ENCODE measurements around the gene AMZ1.

AMZ1 gene

DNA sequence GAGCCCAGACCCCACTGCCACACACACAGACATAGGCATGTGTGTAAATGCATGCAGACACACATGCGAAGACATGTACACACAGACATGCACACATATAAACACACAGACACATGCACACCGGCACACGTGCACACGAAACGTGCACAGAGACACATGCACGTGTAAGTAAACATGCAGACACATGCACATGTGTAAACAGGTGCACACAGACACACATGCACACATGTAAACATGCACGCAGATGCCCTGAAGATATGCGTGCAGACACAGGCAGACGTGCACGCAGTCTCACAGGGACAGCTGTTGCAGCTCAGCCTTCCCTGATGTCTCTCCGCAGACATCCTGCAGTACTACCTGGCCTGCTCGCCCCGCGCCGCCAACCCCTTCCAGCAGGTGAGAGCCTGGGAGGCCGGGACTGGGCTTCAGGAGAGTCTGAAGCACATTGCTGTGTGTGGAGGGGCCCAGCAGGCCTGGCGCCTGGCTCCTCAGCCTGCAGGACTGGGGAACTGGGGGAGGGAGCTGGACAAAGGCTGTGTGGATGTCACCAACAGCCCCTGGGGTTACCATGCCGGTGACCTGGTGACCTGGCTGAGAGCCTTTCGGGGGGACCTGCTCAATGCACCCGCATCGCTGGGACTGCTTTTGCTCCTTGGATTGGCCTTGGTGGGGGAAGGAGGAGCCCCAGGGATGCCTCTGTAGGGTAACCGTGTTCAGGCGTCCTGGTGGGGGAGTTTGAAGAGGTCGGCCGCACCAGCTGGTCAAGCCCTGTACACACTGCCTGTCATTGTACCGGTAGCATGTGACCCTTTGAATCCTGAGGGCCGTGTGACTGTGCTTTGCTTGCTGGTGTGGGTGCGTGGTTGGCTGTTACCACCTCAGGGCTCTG is 35.9 kb upstream of the AMZ1 start:
- no peak for DNase-seq

DNA sequence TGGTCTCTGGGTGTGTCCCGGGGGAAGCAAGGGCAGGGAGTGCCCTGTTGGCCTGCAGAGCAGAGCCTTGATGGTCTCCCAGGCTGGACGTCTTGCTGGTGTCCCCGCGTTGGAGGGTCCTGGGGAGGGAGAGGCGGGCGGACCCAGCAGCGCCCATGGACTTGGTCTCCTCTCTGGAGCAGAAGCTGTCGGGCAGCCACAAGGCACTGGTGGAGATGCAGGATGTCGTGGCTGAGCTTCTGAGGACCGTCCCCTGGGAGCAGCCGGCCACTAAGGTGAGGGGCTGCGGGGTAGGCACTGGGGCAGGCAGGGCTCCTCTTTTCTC is 35.3 kb upstream of the AMZ1 start:
- no peak for DNase-seq

DNA sequence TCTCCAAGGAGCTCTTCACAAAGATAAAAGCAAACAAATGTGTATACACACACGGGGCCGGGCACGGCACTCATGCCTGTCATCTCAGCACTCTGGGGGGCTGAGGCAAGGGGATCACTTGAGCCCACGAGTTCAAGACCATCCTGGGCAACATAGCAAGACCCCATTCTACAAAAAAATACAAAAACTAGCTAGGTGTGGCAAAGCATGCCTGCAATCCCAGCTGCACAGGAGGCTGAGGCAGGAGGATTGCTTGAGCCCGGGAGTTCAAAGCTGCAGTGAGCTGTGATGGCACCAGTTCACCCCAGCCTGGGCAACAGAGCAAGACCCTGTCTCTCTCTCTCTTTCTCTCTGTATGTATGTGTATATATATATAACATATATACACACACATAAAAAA is 33.9 kb upstream of the AMZ1 start:
- no peak for DNase-seq

DNA sequence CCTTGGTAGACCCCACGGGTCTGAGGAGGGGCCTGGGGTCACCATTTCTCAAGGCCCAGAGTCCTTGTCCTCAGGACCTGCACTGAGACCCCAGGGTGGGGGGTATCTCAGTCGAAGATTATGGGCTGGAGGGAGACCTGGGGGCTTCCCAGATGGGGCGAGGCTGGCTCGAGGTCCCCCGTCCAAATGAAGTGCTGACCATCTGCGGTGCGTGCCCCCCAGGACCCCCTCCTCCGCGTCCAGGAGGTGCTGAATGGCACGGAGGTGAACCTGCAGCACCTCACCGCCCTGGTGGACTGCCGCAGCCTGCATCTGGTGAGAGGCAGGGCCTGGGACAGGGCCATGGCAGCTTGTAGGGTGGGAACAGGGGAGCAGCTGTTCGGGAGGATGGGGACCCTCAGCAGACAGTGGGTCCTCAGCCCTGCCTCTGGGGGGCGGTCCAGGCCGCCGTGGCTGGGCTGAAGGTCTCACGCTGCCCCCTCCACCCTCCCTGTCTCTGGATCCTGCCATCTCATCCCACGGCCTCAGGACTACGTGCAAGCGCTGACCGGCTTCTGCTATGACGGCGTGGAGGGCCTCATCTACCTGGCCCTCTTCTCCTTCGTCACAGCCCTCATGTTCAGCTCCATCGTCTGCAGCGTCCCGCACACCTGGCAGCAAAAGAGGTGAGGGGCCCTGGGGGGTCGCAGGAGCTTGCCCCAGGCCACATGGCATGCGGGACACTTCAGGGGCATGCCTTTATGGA is 32.0 kb upstream of the AMZ1 start:
- no peak for DNase-seq

DNA sequence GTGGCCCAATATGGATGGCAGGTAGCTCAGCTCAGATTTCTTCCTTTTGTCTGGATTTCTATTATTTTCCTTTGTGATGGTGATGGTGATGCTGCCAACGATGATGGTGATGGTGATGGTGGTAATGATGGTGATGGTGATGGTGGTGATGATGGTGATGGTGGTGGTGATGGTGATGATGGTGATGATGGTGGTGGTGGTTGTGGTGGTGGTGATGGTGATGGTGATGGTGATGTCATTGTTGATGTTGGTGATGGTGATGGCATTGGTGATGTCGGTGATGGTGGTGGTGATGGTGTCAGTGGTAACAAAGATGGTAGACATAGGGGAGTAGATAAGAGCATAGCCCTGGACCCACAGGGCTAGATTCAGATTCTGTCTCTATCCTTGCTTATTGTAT is 30.8 kb upstream of the AMZ1 start:
- DNase-seq: no peak

DNA sequence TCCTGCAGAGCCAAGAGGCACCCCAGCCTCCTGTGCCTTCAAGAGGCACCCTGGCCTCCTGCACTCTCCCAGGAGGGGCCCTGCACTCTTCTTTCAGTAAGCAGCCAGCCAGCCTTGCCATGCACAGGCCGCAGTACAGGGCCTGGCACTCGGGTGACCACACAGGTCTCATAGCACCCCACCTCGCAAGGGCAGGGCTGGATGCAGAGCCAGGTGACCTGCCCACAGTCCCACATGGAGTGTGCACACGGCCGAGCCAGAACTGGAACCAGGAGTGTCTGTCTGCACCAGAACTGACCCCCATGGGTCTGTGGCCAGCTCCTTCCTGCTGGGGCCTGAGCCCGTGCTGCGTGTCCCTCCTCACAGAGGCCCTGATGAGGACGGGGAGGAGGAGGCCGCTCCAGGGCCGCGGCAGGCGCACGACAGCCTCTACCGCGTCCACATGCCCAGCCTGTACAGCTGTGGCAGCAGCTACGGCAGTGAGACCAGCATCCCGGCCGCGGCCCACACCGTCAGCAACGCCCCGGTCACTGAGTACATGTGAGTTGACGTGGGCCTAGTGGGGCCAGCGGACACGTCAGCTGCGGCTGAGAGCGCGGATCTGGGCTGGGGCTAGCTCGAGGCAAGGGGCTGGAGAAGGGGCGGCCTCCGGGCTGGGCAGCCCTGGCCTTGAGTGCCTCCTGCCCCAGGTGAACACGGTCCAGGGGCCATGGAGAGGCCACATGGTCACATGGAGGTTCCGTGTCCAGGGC is 29.9 kb upstream of the AMZ1 start:
- DNase-seq: no peak

DNA sequence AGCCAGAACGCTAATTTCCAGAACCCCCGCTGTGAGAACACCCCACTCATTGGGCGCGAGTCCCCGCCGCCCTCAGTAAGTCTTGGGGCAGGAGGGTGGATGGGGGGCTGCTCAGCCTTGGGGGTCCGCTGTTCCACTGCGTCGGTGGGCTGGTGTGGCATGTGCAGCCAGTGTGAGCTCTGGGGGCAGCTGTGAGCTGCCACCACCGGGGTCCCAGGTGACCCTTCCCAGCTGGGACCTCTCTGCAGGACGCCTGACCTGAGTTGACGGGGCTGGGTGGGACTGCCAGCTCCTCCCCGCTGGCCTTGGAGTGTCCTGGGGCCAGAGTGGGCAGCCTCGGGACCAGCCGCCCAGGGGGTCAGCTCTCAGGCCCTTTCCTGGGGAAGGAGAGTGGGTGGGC is 29.1 kb upstream of the AMZ1 start:
- DNase-seq: no peak

DNA sequence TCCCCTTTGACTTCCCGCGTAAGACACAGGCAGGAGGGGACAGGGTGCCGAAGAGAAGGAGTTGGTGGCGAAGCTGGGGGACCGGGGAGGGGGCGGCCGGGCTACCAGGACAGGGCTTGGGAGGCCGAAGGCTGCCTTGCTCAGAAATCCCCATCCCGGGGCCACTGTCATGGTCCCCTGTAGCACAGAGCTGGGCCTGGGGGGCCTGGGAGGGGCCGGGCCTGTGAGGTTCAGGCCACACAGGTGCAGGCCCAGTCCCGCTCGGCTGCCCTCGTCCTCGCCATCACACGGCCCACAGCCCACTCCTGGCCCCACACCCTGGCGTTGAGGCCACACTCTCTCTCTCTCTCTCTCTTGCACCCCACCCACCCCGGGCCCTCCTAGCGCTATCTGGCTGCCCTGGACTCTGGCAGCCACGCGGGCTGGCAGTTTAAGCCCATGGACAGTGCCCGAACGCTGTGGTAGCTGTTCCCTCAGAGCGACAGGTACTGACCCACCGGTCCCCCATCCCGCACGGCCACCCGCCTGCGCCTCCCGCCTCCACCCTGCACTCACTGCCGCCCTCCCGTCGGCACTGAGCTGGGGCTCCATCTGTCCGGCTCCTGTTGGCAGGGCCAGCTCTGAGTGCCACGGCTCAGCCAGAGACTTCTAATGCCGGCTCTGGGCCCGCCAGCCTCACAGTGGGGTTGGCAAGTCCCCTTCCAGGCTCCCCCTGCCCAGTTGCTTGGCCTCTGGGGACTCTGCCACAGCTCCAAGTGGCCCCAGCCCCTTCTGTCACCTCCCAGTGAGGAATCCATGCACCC is 28.2 kb upstream of the AMZ1 start:
- no peak for DNase-seq

DNA sequence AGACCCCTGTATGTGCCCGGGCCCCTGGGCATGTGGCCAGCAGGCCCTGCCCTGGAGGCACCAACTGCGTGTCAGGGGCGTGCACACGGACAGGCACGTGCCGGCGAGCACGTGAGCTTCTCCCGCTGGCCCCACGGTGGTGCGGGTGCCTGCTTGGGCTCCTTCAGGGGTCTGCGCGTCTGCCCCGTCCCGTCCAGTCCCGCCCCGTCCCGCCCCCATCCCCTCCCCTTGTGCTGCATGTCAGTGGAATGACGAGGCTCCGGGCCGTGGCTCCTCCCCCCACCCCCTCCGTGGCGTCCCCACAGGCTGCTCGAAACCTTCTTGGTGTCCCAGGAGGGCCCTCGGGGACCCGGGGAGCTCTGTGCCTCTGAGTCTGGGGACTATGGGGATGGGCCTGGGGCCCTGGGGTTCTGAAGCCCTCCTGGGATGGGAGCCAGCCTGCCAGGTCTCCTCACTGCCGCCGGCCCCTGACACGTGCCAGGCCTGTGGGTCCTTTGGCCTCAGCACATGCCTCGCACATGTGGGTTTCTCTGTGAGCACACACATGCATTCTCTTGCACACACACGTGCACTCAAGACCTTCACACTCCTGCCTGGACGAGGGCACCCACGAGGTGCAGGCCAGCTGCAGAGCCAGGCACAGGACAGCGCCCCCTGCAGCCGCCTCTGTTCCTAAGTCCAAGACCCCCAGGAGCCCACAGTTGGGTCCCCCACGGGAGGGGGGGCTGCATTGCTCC is 27.5 kb upstream of the AMZ1 start:
- no peak for DNase-seq

DNA sequence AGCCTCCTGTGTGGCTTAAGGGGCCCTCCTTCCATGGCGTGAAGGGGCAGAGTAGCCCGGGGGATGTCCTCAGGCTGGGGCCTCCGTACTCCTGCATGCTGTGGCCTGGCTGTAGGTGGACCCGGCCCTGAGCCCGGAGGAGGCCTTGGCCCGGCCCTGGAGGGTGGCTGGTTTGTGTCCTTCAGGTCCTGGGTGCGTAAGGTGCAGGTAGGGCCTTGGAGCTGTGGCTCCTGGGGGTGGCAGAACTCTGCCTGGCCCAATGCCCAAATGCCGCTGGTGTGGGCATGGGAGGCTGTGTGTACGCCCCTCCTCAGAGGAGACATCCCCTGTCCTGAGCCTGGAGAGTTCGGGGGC is 26.9 kb upstream of the AMZ1 start:
- no peak for DNase-seq

DNA sequence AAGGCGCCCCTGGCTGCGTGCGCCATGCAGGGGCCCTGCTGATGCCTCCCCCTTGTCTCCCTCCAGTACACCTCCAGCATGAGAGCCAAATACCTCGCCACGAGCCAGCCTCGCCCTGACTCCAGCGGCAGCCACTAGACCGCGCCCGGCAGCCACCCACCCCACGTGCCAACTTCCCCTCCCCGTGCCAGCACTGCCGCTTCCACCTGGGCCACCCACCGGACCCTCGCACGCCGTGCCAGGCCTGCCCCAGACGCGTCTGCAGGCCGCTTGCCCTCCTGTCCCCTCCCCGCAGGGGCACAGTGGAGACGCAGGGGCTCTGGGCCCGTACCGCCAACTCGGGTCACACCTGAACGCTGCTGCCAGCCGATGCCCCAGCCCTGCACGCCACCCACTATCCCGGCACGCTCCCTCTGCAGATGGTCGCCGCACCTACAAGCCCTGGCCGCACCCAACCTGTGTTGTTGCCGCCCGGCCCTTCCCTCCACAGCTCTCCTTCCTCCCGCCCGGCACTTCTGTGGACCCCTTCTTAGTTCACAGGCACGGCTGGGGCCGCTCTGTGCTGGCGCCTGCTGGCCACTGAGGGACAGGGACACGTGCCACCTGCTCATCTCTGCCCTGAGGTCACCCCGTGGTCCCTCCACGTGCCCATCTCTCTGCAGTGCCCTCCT is 26.3 kb upstream of the AMZ1 start:
- DNase-seq: no peak

DNA sequence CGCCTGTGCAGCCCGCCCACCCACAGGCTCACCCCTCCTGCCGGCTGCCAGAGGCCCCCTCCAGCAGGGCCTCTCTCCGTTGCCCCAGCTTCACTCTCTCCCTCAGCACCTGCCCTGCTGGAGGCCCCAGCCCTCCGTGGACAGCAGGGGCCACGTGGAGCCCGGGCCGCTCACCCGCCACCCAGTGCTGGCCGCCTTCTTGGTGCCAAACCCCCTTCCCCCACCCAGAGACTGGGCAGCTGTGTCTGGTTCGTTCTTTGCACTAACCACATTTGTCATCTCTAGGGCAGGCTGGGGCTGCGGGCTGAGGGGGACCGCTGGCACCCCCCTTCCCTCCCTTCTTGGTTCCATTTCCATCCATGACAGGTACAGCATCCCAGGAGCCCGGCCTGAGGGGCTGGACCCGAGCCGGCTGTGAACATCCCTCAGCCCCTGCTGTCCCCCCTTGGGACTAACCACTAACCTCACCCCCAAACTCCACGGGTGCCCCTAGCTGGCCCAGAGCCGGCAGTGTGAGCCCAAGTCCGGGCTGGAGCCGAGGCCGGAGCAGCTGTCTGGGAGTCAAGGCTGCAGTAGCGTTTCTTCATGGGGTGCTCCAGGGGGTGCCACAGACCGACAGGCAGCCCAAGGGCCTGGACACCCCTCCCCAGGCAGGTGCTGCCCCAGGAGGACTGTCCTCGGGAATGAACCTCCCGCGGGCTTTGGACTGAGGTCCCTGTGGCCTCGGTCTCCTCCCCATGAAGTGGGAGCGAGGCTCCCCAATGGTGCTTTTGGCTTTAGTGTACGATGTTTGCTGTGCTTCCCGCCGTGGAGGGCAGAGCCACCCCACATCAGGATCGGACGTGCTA is 25.5 kb upstream of the AMZ1 start:
- no peak for DNase-seq

DNA sequence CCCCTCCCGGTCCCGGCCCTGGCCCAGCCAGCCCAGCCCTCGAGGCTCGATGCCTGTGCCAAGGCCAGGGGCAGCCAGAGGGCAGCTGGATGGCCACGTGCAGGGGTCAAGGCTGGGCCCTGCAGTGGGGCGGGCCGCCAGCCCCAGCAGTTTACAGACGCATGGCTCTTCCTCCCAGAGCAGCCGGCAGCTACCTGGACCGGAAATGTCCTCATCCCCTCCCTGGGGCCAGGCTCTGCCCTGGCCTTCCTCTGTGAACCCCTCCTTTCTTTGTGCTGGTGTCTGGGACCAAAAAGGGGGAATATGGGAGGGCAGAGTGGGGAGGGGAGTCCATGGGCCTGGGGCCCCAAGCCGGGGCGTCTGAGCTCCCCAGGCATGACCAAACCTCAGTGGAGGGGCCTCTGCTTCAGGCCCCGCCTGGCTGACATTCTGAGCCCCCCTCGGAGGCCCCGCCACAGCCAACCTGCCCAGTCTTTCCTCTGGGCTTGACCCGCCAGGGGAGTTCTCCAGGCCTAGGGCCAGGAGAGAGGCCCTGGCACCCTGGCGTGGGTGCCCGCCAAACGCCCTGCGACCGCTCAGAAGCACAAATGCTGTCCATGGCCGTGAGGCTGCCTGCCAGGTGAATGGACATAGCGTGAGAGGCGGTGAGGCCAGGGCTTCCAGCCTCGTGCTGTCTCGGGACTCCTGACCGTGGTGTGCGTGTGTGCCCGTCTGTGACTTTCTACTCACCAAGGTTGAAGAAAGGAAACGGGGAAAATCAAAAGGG is 24.7 kb upstream of the AMZ1 start:
- DNase-seq: no peak

DNA sequence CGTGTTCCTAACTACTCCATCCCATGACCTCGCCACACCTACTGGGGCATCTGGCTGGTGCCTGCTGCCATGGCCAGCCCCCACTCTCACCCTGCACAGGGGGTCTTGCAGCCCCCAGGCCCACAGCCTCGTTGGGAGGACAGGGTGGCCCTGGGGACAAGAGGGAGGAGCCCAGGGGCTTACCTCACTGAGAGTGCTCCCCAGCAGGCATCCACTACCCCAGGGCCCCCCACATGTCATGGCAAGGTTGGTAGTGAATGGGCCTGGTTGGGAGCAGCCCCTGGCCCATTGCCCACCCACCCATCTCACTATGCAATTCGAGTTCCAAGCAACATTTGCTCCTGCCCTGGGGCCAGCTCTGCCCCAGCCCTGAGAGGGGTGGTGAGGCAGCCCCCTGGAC is 24.0 kb upstream of the AMZ1 start:
- DNase-seq: no peak

DNA sequence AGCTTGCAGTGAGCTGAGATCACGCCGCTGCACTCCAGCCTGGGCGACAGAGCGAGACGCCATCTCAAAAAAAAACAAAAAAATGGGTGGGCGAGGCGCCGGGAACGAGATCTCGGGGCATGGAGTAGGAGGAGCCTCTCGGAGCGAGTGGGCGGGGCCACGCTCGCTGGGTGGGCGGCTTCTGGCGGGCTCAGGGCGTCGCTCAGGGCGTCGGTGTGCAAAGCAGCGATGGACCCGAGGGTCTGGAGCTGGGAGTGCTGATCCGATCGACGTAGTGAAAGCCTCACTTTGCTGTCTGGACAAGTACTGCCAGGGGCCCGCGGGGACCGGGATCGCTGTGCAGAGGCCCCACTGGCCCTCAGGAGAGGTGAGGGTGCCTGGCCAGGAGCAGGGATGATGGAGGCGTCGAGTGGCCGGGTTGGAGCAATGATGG is 22.6 kb upstream of the AMZ1 start:
- DNase-seq: no peak

DNA sequence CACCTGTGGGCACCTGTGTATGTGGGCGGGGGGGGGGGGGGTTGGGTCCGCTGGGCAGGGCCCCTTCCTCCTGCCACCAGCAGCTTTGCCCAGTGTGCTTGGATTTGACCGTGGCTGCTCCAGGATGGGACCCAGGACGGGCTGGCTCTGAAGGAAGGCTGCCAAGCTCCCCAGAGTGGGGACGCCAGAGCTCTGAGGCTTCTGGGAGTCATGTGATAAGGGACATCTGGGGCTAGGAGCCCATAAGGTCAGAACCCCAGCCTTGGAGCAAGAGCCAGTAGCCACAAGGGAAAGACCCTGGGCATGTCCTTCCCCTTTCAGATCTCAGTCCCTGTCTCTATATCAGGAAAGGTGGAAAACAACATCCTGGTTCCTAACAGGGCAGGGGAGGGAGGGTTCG is 21.8 kb upstream of the AMZ1 start:
- no peak for DNase-seq

DNA sequence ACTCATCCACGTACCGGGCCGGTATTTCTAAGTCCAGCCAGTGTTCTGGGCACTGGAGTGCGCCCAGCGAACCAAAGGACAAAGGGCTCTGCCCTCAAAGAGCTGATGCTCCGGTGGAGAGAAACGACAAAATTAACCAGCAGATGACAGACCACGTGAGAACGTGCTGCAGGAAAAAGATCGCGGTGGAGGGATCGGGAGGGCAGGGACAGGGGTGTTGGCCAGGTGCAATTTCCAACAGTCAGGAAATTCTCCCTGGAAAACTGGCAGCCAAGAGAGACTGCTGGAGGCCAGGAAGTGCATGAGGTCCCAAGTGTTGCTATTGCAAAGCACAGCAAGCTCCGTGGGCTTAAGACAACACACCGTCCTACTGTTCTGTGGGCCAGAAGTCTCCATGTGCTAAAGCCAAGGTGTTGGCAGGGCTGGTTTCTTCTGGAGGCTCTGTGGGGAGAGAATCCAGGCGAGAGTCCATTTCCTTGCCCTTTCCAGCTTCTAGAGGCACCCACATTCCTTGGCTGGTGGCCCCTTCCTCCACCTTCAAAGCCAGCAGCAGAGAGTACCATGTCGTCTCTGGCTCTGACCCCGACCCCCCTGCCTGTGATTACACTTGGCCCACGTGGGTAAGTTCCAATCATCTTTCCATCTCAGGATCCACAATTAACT is 21.3 kb upstream of the AMZ1 start:
- no peak for DNase-seq

DNA sequence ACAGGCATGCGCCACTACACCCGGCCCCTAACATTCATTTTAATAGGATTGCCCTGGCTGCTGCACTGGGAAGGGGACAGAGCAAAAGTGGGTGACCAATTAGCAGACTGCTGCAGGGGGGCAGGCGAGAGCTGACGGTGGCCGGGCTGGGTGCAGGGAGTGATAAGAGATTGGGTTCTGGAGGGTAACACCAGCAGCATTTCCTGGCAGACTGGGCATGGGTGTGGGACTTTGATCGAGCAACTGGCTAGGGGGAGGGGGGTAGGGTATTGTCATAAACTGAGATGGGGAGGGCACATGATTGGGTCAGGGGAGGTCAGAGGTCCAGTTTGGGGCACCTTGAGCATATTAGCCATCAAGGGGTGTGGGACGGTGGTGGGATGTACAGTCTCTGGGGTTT is 20.2 kb upstream of the AMZ1 start:
- DNase-seq: no peak

DNA sequence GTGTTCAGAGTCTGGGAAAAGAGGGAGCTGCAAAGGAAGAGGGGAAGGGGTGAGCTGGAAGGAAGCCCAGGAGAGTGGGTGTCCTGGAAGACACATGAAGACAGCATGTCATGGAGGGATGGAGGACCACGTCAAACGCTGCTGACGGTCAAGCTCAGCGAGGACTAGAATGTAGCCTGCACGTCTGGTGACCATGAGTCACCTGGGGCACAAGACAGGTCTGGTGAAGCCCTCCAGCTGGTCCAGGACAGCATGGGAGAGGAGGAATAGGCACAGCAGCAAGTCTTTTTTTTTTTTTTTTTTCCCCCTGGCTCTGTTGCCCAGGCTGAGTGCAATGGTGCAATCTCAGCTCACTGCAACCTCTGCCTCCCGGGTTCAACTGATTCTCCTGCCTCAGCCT is 19.6 kb upstream of the AMZ1 start:
- no peak for DNase-seq
